Measurements from ENCODE around the gene NUMA1. TPM values are rescaled to one million over a fixed set of nuclear protein-coding genes. Genes with fewer than 3 reads are reported as not detected.
A peak's percentile ranks its signal among the peaks of the same experiment; 100 is the strongest.

Gene NUMA1
- total and polyA plus RNA-seq, 2 experiments from 2014 or later, result 33.2 to 104 TPM

GRCh38 chr11:72102162-72102561 lies 21.8 kb upstream of the NUMA1 start:
- DNase-seq (ENCODE audit: low spot score), result no peak
- Histone ChIP-seq H2AFZ (no peak overlapping the region), H3K4me1 (ENCODE audit: insufficient read depth) (peaks cover 6% of the 10 kb centered on the region; the same call in 1 of the 2 replicates), H3K36me3 (ENCODE audit: insufficient read depth) (peaks cover 5% of the 10 kb centered on the region; the same call in 1 of the 2 replicates), H3K4me3 (peak overlapping the region; percentile 99), H3K4me2 (peak overlapping the region; percentile 96), H3K27me3 (ENCODE audit: insufficient read depth) (no peaks in the 10 kb centered on the region), H3K79me2 (replicated peaks; ENCODE audit: insufficient read depth) (peaks cover 29% of the 10 kb centered on the region), H3K27ac (ENCODE audit: low read depth) (peak overlapping the region; percentile 88), H3K9me2 (ENCODE audit: insufficient read depth) (no peaks in the 10 kb centered on the region), H3F3A (replicated peaks; ENCODE audit: low read depth) (peaks cover 9% of the 10 kb centered on the region; the same call in 1 of the 2 replicates), H4K20me1 (replicated peaks; ENCODE audit: insufficient read depth) (peaks cover 3% of the 10 kb centered on the region)
- Mint-ChIP-seq H3K27me3 (ENCODE audit: insufficient read depth, low read depth, poor library complexity) (peaks cover 14% of the 10 kb centered on the region), H3K27ac (peak overlapping the region; percentile 97), H3K4me3 (peak overlapping the region; percentile 96), H3K9me3 (no peaks in the 10 kb centered on the region; the same call in 1 of the 3 replicates), H3K36me3 (ENCODE audit: low read depth) (peaks cover 39% of the 10 kb centered on the region), H3K4me1 (peaks cover 29% of the 10 kb centered on the region)
- ATAC-seq, result no peak
- TF ChIP-seq ZNF114 (CRISPR knock-in tag; IDR thresholded peaks at IDR 0.05) (no peak), CTCF (conservative IDR thresholded peaks at IDR 0.05; ENCODE audit: low read depth in 2 of 2) (no peak), ZNF331 (CRISPR knock-in tag; IDR thresholded peaks at IDR 0.05; ENCODE audit: low read depth) (no peak), REST (IDR thresholded peaks at IDR 0.05; ENCODE audit: unreplicated experiment) (no peak)

- H3K4me3 Mint-ChIP-seq, result no peak overlapping the region
- H3K36me3 ChIP-seq (ENCODE audit: insufficient read depth), result peaks cover 5% of the 10 kb centered on the region; the same call in 1 of the 2 replicates
- TF ChIP-seq CTCF (conservative IDR thresholded peaks at IDR 0.05; ENCODE audit: low read depth in 2 of 2), result no peak
- no peak for TF ChIP-seq EZH2phosphoT487 (IDR thresholded peaks at IDR 0.05; ENCODE audit: unreplicated experiment)
- no peak for TF ChIP-seq NANOG (IDR thresholded peaks at IDR 0.05; ENCODE audit: borderline replicate concordance)
- TF ChIP-seq REST (IDR thresholded peaks at IDR 0.05; ENCODE audit: unreplicated experiment), result no peak
- no peak for TF ChIP-seq ZNF331 (CRISPR knock-in tag; IDR thresholded peaks at IDR 0.05; ENCODE audit: low read depth)
Measured at GRCh38 chr11:72100462-72100861, 20.1 kb upstream of the NUMA1 start.

More at GRCh38 chr11:72100462-72100861, 20.1 kb upstream of the NUMA1 start:
- ATAC-seq (no peak), DNase-seq (ENCODE audit: low spot score) (no peak)
- Histone ChIP-seq H4K20me1 (replicated peaks; ENCODE audit: insufficient read depth) (peaks cover 3% of the 10 kb centered on the region), H2AFZ (no peak overlapping the region), H3K9me2 (ENCODE audit: insufficient read depth) (no peaks in the 10 kb centered on the region), H3K4me3 (no peak overlapping the region), H3K27me3 (ENCODE audit: insufficient read depth) (no peaks in the 10 kb centered on the region), H3F3A (replicated peaks; ENCODE audit: low read depth) (peaks cover 9% of the 10 kb centered on the region; the same call in 1 of the 2 replicates), H3K4me2 (no peak overlapping the region), H3K79me2 (replicated peaks; ENCODE audit: insufficient read depth) (peaks cover 29% of the 10 kb centered on the region), H3K27ac (ENCODE audit: low read depth) (no peak overlapping the region), H3K4me1 (ENCODE audit: insufficient read depth) (peaks cover 6% of the 10 kb centered on the region; the same call in 1 of the 2 replicates)
- peaks cover 45% of the 10 kb centered on the region for H3K36me3 Mint-ChIP-seq (ENCODE audit: low read depth)
- H3K9me3 Mint-ChIP-seq, result no peaks in the 10 kb centered on the region; the same call in 1 of the 3 replicates
- peaks cover 14% of the 10 kb centered on the region for H3K27me3 Mint-ChIP-seq (ENCODE audit: insufficient read depth, low read depth, poor library complexity)
- peaks cover 29% of the 10 kb centered on the region for H3K4me1 Mint-ChIP-seq
- H3K27ac Mint-ChIP-seq, result peak overlapping the region; percentile 82
